HCT116 (cell line): ENCODE data around the gene DHFR2. TPM values are rescaled to one million over a fixed set of nuclear protein-coding genes. Genes with fewer than 3 reads are reported as not detected.

Experiments used
- EGR1 ChIP-seq: IDR thresholded peaks from 2 replicates; pipeline ENCODE4 v1.6.1; 2012; ENCODE audit warnings: low read depth
- EZH2phosphoT487 ChIP-seq: fragments of 200-600 bp; IDR thresholded peaks from 2 replicates; pipeline ENCODE4 v1.6.1; 2018; ENCODE audit warnings: antibody characterized with exemption, borderline replicate concordance
- TCF7L2 ChIP-seq: IDR thresholded peaks from 2 replicates; pipeline ENCODE4 v1.7.0; 2011; ENCODE audit warnings: borderline replicate concordance, inconsistent platforms; ENCODE audit not compliant: insufficient read depth, insufficient read length; ENCODE audit errors: extremely low read depth
- YY1 ChIP-seq: IDR thresholded peaks from 2 replicates; pipeline ENCODE4 v1.6.1; 2011; ENCODE audit warnings: low read length, low read depth, moderate library complexity, mild to moderate bottlenecking; ENCODE audit not compliant: insufficient replicate concordance; ENCODE audit errors: extremely low read depth
- ZNF274 ChIP-seq: fragments of 200-500 bp; sonication (Bioruptor generic); IDR thresholded peaks from 2 replicates; pipeline ENCODE4 v1.6.1; 2014; ENCODE audit warnings: mild to moderate bottlenecking, low read depth, low read length, inconsistent platforms
- total RNA-seq: library from RNA; stranded (reverse); gene quantifications from one replicate; pipeline ENCODE4 v1.2.1, GENCODE V29; 2021; ENCODE audit not compliant: unreplicated experiment

DHFR2 gene
- total RNA-seq, 1 experiment from 2014 or later: 1.8 TPM

GRCh38 chr3:94008253-94008652 lies 54.5 kb downstream of the DHFR2 start (continued):
- TF ChIP-seq YY1 (no peak), EGR1 (no peak), TCF7L2 (no peak), EZH2phosphoT487 (no peak), ZNF274 (no peak)
- TF ChIP-seq, all 23 proteins: peak for 0

Other genes with a start within 250 kb of the DHFR2 start
- gene PROS1, start 89.0 kb downstream of the DHFR2 start, total RNA-seq: 9.6 TPM
- gene ARL13B, start 82.8 kb downstream of the DHFR2 start, total RNA-seq: 8.2 TPM
- gene STX19, start 34.3 kb downstream of the DHFR2 start, total RNA-seq: not detected
- gene NSUN3, start 145 bp upstream of the DHFR2 start, total RNA-seq: 6.6 TPM